Skeletal muscle satellite cell (primary cell): ENCODE measurements around the gene RPS21.

ENCODE experiments used
- H3K27me3 ChIP-seq: 2 replicates; pipeline ENCODE4 v1.7.0; 2013; ENCODE audit warnings: low read length; ENCODE audit not compliant: control insufficient read depth, insufficient read depth
- H3K36me3 ChIP-seq: 2 replicates; pipeline ENCODE4 v1.7.0; 2013; ENCODE audit warnings: mild to moderate bottlenecking, control low read depth, low read length; ENCODE audit not compliant: insufficient read depth
- H3K4me1 ChIP-seq: 2 replicates; pipeline ENCODE4 v1.7.0; 2013; ENCODE audit warnings: low read length; ENCODE audit not compliant: control insufficient read depth, insufficient read depth
- H3K4me2 ChIP-seq: 2 replicates; pipeline ENCODE4 v1.7.0; 2013; ENCODE audit warnings: mild to moderate bottlenecking, low read length
- H3K4me3 ChIP-seq: 2 replicates; pipeline ENCODE4 v1.7.0; 2013; ENCODE audit warnings: low read length
- H3K9ac ChIP-seq: 2 replicates; pipeline ENCODE4 v1.7.0; 2013; ENCODE audit warnings: mild to moderate bottlenecking, low read depth, low read length, moderate library complexity
- H3K9me3 ChIP-seq: replicated peaks from 2 replicates; pipeline ENCODE4 v1.7.0; 2013; ENCODE audit warnings: mild to moderate bottlenecking, control low read depth, low read length

Gene RPS21

GRCh38 chr20:62398120-62398821 is 11.4 kb downstream of the RPS21 start:
- H3K4me1 ChIP-seq: no peaks in the 10 kb centered on the region
- no peak overlapping the region for H3K4me3 ChIP-seq
- H3K9ac ChIP-seq: no peak overlapping the region
- no peak overlapping the region for H3K4me2 ChIP-seq
- H3K36me3 ChIP-seq: peaks cover 1% of the 10 kb centered on the region
- no peaks in the 10 kb centered on the region for H3K27me3 ChIP-seq
- no peaks in the 10 kb centered on the region for H3K9me3 ChIP-seq

GRCh38 chr20:62400021-62400420 is 13.1 kb downstream of the RPS21 start:
- Histone ChIP-seq H3K9ac (no peak overlapping the region), H3K4me1 (no peaks in the 10 kb centered on the region), H3K4me3 (no peak overlapping the region), H3K36me3 (no peaks in the 10 kb centered on the region), H3K4me2 (no peak overlapping the region), H3K27me3 (no peaks in the 10 kb centered on the region), H3K9me3 (no peaks in the 10 kb centered on the region)

GRCh38 chr20:62400541-62400940 is 13.6 kb downstream of the RPS21 start:
- H3K4me1 ChIP-seq: peaks cover under 1% of the 10 kb centered on the region
- no peak overlapping the region for H3K9ac ChIP-seq
- H3K9me3 ChIP-seq: no peaks in the 10 kb centered on the region
- H3K4me2 ChIP-seq: no peak overlapping the region
- H3K36me3 ChIP-seq: no peaks in the 10 kb centered on the region
- no peaks in the 10 kb centered on the region for H3K27me3 ChIP-seq
- H3K4me3 ChIP-seq: no peak overlapping the region

- Histone ChIP-seq H3K4me2 (no peak overlapping the region), H3K4me3 (no peak overlapping the region), H3K27me3 (no peaks in the 10 kb centered on the region), H3K36me3 (no peaks in the 10 kb centered on the region), H3K9ac (no peak overlapping the region), H3K9me3 (no peaks in the 10 kb centered on the region), H3K4me1 (peaks cover 9% of the 10 kb centered on the region)
Observed at GRCh38 chr20:62401331-62401779, 14.5 kb downstream of the RPS21 start.

GRCh38 chr20:62402456-62403150 is 15.7 kb downstream of the RPS21 start:
- no peak overlapping the region for H3K9ac ChIP-seq
- H3K4me3 ChIP-seq: no peak overlapping the region
- H3K27me3 ChIP-seq: no peaks in the 10 kb centered on the region
- H3K9me3 ChIP-seq: no peaks in the 10 kb centered on the region
- no peak overlapping the region for H3K4me2 ChIP-seq
- peaks cover 12% of the 10 kb centered on the region for H3K4me1 ChIP-seq
- H3K36me3 ChIP-seq: no peaks in the 10 kb centered on the region

- H3K4me3 ChIP-seq: no peak overlapping the region
Observed at GRCh38 chr20:62403331-62403730, 16.4 kb downstream of the RPS21 start.

GRCh38 chr20:62404112-62404665 is 17.3 kb downstream of the RPS21 start:
- Histone ChIP-seq H3K4me2 (no peak overlapping the region), H3K4me3 (no peak overlapping the region), H3K36me3 (no peaks in the 10 kb centered on the region), H3K9me3 (no peaks in the 10 kb centered on the region), H3K27me3 (peaks cover 5% of the 10 kb centered on the region), H3K4me1 (peaks cover 12% of the 10 kb centered on the region), H3K9ac (no peak overlapping the region)

More at GRCh38 chr20:62403331-62403730, 16.4 kb downstream of the RPS21 start:
- Histone ChIP-seq H3K4me1 (peaks cover 12% of the 10 kb centered on the region), H3K9me3 (no peaks in the 10 kb centered on the region), H3K4me2 (no peak overlapping the region), H3K27me3 (no peaks in the 10 kb centered on the region), H3K36me3 (no peaks in the 10 kb centered on the region), H3K9ac (no peak overlapping the region)

- H3K4me2 ChIP-seq: no peak overlapping the region
- H3K4me1 ChIP-seq: peaks cover 12% of the 10 kb centered on the region
- H3K4me3 ChIP-seq: no peak overlapping the region
- H3K9ac ChIP-seq: no peak overlapping the region
- peaks cover 10% of the 10 kb centered on the region for H3K27me3 ChIP-seq
- H3K9me3 ChIP-seq: no peaks in the 10 kb centered on the region
- H3K36me3 ChIP-seq: no peaks in the 10 kb centered on the region
Observed at GRCh38 chr20:62404761-62405107, 17.8 kb downstream of the RPS21 start.

GRCh38 chr20:62405108-62405980 is 18.4 kb downstream of the RPS21 start:
- no peak overlapping the region for H3K9ac ChIP-seq
- peak overlapping the region; percentile 13 for H3K4me3 ChIP-seq

GRCh38 chr20:62405981-62406513 is 19.1 kb downstream of the RPS21 start:
- peak overlapping the region; percentile 82 for H3K9ac ChIP-seq
- no peaks in the 10 kb centered on the region for H3K36me3 ChIP-seq
- H3K4me1 ChIP-seq: peaks cover 12% of the 10 kb centered on the region
- H3K9me3 ChIP-seq: no peaks in the 10 kb centered on the region
- H3K27me3 ChIP-seq: peaks cover 10% of the 10 kb centered on the region
- H3K4me3 ChIP-seq: peak overlapping the region; percentile 75
- H3K4me2 ChIP-seq: peak overlapping the region; percentile 93

More at GRCh38 chr20:62405108-62405980, 18.4 kb downstream of the RPS21 start:
- H3K4me2 ChIP-seq: peak overlapping the region; percentile 93
- H3K9me3 ChIP-seq: no peaks in the 10 kb centered on the region
- peaks cover 12% of the 10 kb centered on the region for H3K4me1 ChIP-seq
- peaks cover 10% of the 10 kb centered on the region for H3K27me3 ChIP-seq
- no peaks in the 10 kb centered on the region for H3K36me3 ChIP-seq
